Dendritic cell treated with granulocyte-macrophage colony-stimulating factor and Interleukin-4, amounts not matched to agents 40 ng/mL and 50 ng/mL, for 4 days (primary cell): ENCODE data around the gene TRMT61A.

Experiments used
- H3K27ac Mint-ChIP-seq: one replicate; pipeline ENCODE4 v1.8.0; 2022; ENCODE audit warnings: mild to moderate bottlenecking, mixed read lengths
- H3K27me3 Mint-ChIP-seq: one replicate; pipeline ENCODE4 v1.8.0; 2022; ENCODE audit warnings: mild to moderate bottlenecking, mixed read lengths
- H3K36me3 Mint-ChIP-seq: one replicate; pipeline ENCODE4 v1.8.0; 2022; ENCODE audit warnings: low read depth, mixed read lengths
- H3K4me1 Mint-ChIP-seq: one replicate; pipeline ENCODE4 v1.8.0; 2022; ENCODE audit warnings: low read depth, mixed read lengths
- H3K4me3 Mint-ChIP-seq: one replicate; pipeline ENCODE4 v1.8.0; 2022; ENCODE audit warnings: mild to moderate bottlenecking, moderate library complexity, mixed read lengths
- H3K9me3 Mint-ChIP-seq: one replicate; pipeline ENCODE4 v1.8.0; 2022; ENCODE audit warnings: mixed read lengths
- intact Hi-C: fragments of 100-400 bp; cut with micrococcal nuclease; formaldehyde crosslinking; loops from one replicate; pipeline ENCODE4 v1.15.0; 2022

The TRMT61A gene

DNA sequence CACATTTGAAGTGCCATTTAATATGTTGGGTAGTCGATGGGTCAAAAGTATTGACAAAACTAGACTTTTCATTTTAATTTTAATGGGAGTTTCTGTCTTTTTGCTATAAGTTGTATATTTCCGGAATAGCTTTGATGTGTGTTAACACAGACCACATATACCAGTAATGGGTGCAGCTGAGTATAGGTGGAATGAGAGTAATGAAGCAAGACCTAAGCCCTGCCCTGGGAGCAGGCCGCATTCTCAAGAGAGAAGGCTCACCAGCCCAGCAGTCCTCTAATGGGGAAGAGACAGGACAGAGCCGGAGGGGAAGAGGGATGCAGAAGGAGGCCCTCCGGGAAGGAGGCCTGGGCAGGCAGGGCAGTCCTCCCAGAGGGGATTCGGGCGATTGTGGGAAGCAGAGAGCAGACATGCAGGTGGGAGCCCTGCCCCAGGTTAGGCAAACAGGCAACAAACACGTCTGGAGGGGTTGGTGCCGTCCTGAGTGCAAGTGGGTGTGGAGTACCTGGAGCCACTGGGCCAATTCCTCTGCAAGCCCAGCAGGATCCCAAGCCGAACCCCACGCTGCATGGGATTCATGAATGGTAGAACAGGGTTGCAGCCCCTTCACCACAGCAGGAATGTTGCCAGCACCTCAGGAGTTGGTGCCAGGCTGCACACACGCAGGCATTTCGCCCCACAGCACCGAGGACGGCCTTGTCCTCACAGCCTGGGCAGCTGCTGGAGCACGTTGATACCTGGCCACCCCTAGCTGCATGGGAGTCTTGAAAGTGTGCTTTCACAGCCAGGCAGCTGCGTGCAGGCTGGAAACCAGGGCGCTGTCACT is 14.2 kb upstream of the TRMT61A start:
- no peak overlapping the region for H3K4me3 Mint-ChIP-seq
- H3K36me3 Mint-ChIP-seq: peaks cover 56% of the 10 kb centered on the region
- H3K27ac Mint-ChIP-seq: no peak overlapping the region
- peaks cover 2% of the 10 kb centered on the region for H3K27me3 Mint-ChIP-seq
- peaks cover 27% of the 10 kb centered on the region for H3K4me1 Mint-ChIP-seq
- no peaks in the 10 kb centered on the region for H3K9me3 Mint-ChIP-seq
- intact Hi-C loops: no loop called here

DNA sequence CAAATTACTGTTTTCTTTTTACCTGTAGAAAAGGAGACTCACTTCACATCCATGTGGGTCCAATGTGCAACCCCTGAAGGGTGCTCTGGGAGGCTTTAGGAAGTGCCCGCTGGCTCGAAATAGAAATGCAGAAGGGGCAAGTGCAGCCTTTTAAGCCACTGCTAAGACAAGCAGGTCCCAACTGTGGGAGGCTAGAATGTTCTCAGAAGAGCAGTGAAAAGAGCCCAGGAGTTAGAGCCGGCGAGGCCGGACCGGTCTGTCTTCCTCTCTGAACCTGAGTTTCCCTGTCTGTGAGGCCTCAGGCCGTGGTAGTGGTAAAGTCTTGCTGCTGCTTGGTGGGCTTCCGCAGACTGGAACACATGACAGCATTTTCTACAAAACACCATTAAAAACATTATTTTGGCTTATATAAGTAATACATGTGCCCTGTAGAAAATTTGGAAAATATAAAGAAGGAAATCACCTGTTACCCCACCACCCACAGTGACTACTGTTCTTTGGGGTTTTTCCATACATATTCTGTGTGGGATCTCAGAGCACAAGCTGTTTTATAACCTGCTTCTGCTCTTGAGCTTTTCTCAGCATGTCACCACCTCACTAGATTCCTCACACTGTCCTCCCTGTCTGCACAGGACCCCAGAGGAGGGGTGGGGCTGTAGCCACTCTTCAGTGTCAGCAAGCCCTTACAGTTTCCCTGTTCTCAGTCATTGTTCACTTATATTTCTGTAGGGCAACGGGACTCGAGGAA is 12.4 kb upstream of the TRMT61A start:
- H3K4me3 Mint-ChIP-seq: no peak overlapping the region
- no peaks in the 10 kb centered on the region for H3K9me3 Mint-ChIP-seq
- intact Hi-C loops: no loop called here
- peaks cover 2% of the 10 kb centered on the region for H3K27me3 Mint-ChIP-seq
- no peak overlapping the region for H3K27ac Mint-ChIP-seq
- H3K36me3 Mint-ChIP-seq: peaks cover 46% of the 10 kb centered on the region
- H3K4me1 Mint-ChIP-seq: peaks cover 33% of the 10 kb centered on the region

DNA sequence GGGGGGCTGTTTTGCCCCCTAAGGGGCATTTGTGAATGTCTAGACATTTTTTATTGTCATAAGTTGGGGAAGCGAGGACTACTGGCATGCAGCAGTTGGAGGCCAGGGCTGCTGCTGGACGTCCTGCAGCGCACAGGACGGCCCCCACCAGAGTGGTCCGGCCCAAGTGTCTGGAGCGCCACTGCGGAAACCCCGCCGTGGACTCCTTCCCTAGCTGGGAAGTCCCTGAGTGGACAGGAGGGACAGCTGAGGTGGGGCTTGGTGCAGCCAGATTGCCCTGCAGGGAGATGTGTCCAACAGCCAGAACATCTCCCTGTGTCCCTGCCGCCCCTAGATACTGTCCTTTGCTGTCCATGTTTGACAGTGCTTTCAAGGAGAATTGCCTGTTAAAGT is 11.8 kb upstream of the TRMT61A start:
- Mint-ChIP-seq H3K4me3 (no peak overlapping the region), H3K27ac (no peak overlapping the region), H3K27me3 (peaks cover 2% of the 10 kb centered on the region), H3K36me3 (peaks cover 41% of the 10 kb centered on the region), H3K9me3 (no peaks in the 10 kb centered on the region), H3K4me1 (peaks cover 33% of the 10 kb centered on the region)
- intact Hi-C loops: no loop called here

DNA sequence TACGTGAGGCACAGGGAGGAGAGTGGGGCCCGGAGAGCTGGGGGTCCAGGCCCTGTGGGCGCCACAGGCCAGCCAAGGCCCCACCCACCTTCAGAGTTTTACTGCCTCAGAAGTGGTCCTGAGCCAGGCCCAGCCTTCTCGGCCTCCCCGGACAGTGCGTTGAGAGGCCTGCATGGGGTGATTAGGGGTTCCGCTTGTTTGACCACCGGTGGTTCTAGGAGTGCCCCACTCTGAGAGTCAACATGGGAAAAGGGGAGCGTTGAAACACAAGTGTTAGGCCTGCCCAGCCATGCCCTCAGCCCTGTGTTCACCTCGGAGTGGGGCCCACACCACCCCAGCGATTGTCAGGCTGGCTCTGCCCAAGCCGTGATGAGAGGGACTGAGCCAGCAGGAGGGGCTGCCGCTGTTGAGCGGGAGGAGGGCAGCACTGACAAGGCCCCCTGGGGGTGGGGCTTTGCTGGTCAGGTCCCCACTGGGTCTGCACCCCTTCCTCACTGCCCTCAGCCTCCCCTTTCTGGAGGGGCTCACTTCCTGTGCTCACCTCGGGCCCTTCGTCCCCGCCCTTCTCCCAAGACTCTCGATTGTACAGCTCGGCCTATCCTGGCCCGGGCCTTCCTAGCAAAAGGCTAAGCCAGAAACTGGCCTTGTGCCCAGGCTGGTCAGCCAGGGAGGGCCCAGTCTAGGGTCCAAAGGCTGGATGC is 11.1 kb upstream of the TRMT61A start:
- Mint-ChIP-seq H3K27ac (no peak overlapping the region), H3K4me1 (peaks cover 26% of the 10 kb centered on the region), H3K9me3 (no peaks in the 10 kb centered on the region), H3K27me3 (peaks cover 6% of the 10 kb centered on the region), H3K4me3 (no peak overlapping the region), H3K36me3 (peaks cover 34% of the 10 kb centered on the region)
- intact Hi-C loops: loop anchor here (1.0 kb wide), 1 partner anchor 28 kb away; no protein-coding TSS in a partner anchor

DNA sequence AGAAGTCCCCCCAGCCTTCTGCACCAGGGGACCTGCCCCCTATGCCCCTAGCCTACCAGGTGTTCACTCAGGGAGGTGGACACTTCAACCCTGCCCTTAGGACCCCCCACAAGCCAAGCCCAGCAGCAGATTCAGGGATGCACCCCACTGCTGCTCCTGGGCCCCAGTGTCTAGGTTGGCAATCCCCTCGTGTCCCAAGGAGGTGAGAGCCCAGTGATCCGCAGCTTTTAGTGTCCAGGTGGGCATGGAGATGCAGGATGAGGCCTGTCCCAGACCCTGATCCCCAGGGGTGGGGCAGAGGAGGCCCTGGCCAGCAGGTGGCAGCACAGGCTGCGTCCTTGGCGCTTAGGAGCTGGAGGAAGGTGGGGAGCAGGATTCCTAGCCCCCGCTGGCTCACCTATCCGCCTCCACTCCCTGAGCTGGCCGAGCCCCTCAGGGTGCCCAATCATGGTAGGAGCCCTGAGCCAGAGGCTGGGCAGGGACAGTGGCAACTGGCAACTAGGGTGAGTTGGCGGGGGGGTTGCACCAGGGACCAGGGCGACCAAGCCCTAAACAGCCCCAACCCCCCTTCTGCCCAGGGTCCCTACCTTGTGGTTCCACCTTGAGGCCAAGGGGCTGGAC is 10.5 kb upstream of the TRMT61A start:
- Mint-ChIP-seq H3K36me3 (peaks cover 29% of the 10 kb centered on the region), H3K4me3 (no peak overlapping the region), H3K27me3 (peaks cover 12% of the 10 kb centered on the region), H3K4me1 (peaks cover 24% of the 10 kb centered on the region), H3K27ac (peak overlapping the region; percentile 53), H3K9me3 (no peaks in the 10 kb centered on the region)
- intact Hi-C loops: loop anchor here (1.0 kb wide), 1 partner anchor 28 kb away; no protein-coding TSS in a partner anchor

DNA sequence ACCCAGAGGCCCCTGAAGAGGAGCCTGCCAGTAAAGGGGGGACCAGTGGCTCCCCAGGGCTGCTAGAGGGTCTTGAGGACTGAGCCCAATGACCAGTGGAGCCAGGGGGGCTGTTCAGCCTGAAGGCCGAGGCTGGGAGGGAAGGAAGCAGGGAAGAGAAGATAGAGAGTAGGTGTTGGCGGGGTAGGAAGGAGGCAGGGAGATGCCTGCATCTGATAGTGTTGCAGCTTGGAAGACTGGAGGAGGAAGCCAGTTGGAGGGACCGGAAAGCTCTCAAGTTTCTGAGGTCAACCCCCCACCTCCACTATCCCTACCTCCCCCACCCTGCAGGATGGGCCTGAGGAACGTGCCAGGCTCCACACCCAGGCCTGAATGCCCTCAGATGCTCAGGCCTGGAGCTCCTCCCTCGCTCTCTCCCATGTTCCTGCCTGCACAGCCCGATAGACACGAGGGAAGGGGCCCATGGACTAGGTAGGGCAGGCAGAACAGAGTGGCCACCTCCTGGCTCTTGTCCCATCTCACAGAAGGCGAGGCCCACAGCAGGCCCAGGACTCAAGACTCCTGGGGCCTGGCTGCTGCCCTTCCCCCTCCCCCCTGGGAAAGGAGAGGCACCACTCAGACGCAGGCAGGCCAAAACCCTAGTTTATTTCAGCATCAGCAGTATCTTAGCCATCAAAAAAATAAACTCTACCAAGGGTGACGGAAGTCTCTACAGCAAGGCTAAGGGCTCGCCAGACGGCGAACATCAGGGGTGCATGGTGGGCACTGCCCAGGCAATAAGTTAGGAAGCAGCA is 9.8 kb upstream of the TRMT61A start:
- H3K27ac Mint-ChIP-seq: peak overlapping the region; percentile 53
- H3K4me3 Mint-ChIP-seq: no peak overlapping the region
- no peaks in the 10 kb centered on the region for H3K9me3 Mint-ChIP-seq
- peaks cover 32% of the 10 kb centered on the region for H3K36me3 Mint-ChIP-seq
- intact Hi-C loops: no loop called here
- H3K27me3 Mint-ChIP-seq: peaks cover 19% of the 10 kb centered on the region
- H3K4me1 Mint-ChIP-seq: peaks cover 31% of the 10 kb centered on the region

DNA sequence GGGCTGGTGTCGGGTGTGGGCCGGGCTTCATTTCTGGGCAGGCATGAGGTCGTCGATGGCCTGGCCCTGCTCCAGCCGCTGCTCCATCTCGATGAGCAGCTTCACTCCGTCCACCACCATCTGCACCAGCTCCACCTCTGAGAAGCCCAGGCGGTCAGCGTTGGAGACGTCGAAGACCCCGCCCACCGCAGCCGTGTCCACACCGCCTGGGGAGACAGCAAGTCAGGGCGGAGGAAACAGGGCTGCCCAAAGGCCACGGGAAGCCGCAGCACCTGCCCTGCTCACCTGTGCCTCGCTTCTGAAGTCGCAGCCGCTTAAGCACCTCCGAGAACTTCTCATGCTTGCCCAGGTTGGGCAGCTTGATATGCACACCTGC is 9.2 kb upstream of the TRMT61A start:
- H3K27ac Mint-ChIP-seq: peak overlapping the region; percentile 53
- H3K9me3 Mint-ChIP-seq: no peaks in the 10 kb centered on the region
- no peak overlapping the region for H3K4me3 Mint-ChIP-seq
- H3K27me3 Mint-ChIP-seq: peaks cover 23% of the 10 kb centered on the region
- H3K4me1 Mint-ChIP-seq: peaks cover 37% of the 10 kb centered on the region
- peaks cover 28% of the 10 kb centered on the region for H3K36me3 Mint-ChIP-seq
- intact Hi-C loops: no loop called here

DNA sequence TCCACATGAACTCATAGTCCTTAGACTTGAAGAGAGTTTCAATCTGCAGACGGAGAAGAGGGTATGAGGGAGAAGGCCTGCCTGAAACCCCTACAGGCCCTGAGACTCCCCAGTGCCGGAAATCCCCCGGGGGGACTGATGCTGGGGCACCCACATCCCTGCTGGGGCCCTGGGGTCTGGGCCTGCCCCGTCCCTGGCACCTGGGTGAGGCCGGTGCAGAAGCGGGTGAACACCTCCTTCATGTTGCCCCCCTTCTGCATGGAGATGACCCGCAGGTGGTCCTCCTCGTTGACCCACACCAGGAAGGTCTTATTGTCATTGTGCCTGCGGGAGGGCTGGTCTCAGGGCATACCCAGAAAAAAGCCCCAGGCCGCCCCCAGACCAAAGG is 8.7 kb upstream of the TRMT61A start:
- H3K36me3 Mint-ChIP-seq: peaks cover 24% of the 10 kb centered on the region
- no peak overlapping the region for H3K27ac Mint-ChIP-seq
- intact Hi-C loops: no loop called here
- H3K9me3 Mint-ChIP-seq: no peaks in the 10 kb centered on the region
- H3K4me1 Mint-ChIP-seq: peaks cover 41% of the 10 kb centered on the region
- peaks cover 25% of the 10 kb centered on the region for H3K27me3 Mint-ChIP-seq
- H3K4me3 Mint-ChIP-seq: peak overlapping the region; percentile 63

DNA sequence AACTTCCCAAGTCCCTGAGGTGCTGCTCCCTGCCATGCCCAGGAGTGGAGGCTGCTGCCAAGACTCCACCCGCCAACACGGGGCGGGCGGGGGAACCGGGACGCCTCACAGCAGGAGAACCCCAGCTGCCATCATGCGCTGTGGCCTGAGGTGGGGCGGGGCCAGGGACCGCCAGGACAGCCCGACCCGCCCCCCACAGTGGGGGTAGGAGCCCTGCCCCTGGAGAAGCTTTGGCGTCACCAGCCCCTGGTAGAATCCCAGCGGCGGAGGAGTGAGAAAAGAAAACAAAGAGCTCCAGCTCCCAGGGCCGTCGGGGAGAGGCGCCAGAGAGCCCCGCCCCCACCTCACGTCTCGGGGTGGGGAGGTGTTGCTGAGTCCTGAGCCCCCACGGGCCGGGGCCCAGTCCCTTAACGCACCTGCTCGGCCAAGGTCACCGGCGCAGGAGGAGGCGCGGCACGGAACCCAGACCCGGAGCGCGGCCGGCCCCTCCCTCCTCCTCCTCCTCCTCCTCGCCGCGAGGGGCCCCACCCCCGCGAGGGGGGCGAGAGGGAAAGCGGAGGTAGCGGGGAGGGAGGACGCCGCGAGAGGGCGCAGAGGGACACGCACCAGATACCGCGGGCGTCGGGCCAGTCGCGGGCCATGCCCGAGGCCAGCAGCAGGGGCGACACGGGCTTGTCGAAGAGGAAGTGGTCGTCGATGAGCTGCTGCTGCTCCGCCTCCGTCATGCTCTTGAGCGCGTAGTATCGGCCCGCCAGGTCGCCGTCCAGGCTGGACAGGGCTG is 8.1 kb upstream of the TRMT61A start:
- intact Hi-C loops: loop anchor here (1.0 kb wide), 1 partner anchor 8 kb away; the partner anchor contains the start of gene TRMT61A
- peaks cover 24% of the 10 kb centered on the region for H3K36me3 Mint-ChIP-seq

DNA sequence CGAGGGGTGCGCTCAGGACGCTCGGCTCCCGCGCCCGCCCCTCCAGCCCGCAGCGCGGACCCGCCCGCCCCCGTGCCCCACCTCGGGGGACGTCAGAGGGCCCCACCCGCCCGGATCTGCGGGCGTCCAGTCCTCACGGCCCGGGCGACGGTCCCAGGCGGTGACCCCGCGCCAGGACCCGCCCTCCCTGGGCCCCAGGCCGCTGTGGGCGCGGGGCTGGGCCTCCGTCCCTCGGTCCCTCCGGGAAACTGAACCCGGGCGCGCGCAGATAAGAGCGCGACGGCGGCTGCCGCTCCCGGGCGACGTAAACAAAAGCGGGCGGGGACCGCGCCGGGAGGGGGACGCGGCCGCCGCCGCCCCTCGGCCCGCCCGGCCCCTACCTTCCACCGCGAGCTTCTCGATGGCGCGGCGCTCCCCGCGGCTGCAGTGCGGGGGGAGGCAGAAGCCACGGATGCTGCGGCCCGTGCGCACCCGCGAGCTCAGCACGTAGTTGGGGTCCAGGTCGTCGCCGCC is 7.5 kb upstream of the TRMT61A start:
- intact Hi-C loops: loop anchor here (1.0 kb wide), 1 partner anchor 8 kb away; the partner anchor contains the start of gene TRMT61A
- peaks cover 25% of the 10 kb centered on the region for H3K27me3 Mint-ChIP-seq
- H3K4me3 Mint-ChIP-seq: peak overlapping the region; percentile 63
- H3K4me1 Mint-ChIP-seq: peaks cover 54% of the 10 kb centered on the region
- H3K36me3 Mint-ChIP-seq: peaks cover 24% of the 10 kb centered on the region
- no peak overlapping the region for H3K27ac Mint-ChIP-seq
- H3K9me3 Mint-ChIP-seq: no peaks in the 10 kb centered on the region

More for the DNA sequence above, 8.1 kb upstream of the TRMT61A start:
- H3K4me1 Mint-ChIP-seq: peaks cover 47% of the 10 kb centered on the region
- H3K27me3 Mint-ChIP-seq: peaks cover 25% of the 10 kb centered on the region
- peak overlapping the region; percentile 63 for H3K4me3 Mint-ChIP-seq
- H3K9me3 Mint-ChIP-seq: no peaks in the 10 kb centered on the region
- no peak overlapping the region for H3K27ac Mint-ChIP-seq

DNA sequence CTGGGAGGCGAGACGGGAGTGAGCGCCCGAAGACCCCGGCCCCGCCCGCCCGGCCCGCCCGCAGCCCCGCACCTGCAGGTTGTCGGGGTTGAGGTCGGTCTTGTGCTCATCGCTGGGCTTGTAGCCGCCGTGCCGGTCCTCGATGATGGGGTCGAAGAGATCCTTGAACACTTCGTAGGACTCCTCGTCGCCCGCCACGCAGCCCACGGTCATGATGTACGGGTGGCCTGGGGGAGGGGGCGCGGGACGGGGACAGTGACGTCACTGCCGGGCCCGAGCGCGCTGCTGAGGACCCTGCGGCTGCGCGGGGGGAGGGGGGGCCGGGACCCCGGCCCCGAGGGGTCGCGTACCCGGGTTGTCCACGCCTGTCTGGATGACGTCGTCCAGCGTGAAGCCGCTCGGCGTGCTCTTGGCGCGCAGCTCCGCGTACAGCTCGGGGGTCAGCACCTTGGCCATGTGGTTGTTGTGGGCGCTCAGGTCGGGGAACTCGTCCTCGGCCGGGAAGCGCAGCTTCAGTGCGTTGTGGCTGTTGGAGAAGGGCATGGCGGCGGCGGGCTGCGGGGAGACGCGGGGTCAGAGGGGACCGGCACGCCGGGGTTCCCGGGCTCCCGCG is 6.9 kb upstream of the TRMT61A start:
- intact Hi-C loops: loop anchor here (1.0 kb wide), 1 partner anchor 7 kb away; the partner anchor contains the start of gene TRMT61A
- Mint-ChIP-seq H3K4me1 (peaks cover 59% of the 10 kb centered on the region), H3K27ac (no peak overlapping the region), H3K36me3 (peaks cover 24% of the 10 kb centered on the region), H3K9me3 (no peaks in the 10 kb centered on the region), H3K4me3 (peak overlapping the region; percentile 69), H3K27me3 (peaks cover 25% of the 10 kb centered on the region)
